Right forelimb (tissue), 1 donor: ENCODE measurements around the gene C2.
"Not testable (repeated sequence)": the region's sequence is repeated elsewhere in the genome, so short reads cannot be mapped to it uniquely, and the experiment has no call there.

ENCODE experiments used
- DNase-seq: peaks from one replicate; pipeline ENCODE4 v3.0.0-alpha.2; 2018

C2 gene

GRCh38 chr6:31930962-31931361, 3.4 kb downstream of the C2 start:
- DNase-seq: no peak

- not testable (repeated sequence) for DNase-seq
Measured at GRCh38 chr6:31932137-31932536, 4.6 kb downstream of the C2 start.

- no peak for DNase-seq
Measured at GRCh38 chr6:31933537-31933936, 6.0 kb downstream of the C2 start.

GRCh38 chr6:31935021-31935420, 7.5 kb downstream of the C2 start:
- no peak for DNase-seq

- no peak for DNase-seq
Measured at GRCh38 chr6:31935823-31936222, 8.3 kb downstream of the C2 start.

- no peak for DNase-seq
Measured at GRCh38 chr6:31940256-31940664, 12.7 kb downstream of the C2 start.

- no peak for DNase-seq
Measured at GRCh38 chr6:31943742-31944141, 16.2 kb downstream of the C2 start.

- DNase-seq: no peak
Measured at GRCh38 chr6:31945154-31945506, 17.6 kb downstream of the C2 start.

- DNase-seq: peak; percentile 60
Measured at GRCh38 chr6:31945507-31946369, 18.2 kb downstream of the C2 start, which contains the start of gene CFB. TSS of gene CFB (plus strand) at chr6:31946095. CDS start at chr6:31946222, 127 bp downstream.

GRCh38 chr6:31946370-31946885, 18.9 kb downstream of the C2 start:
- no peak for DNase-seq

- no peak for DNase-seq
Measured at GRCh38 chr6:31947070-31947675, 19.7 kb downstream of the C2 start.

- no peak for DNase-seq
Measured at GRCh38 chr6:31947864-31948263, 20.3 kb downstream of the C2 start.

- DNase-seq: no peak
Measured at GRCh38 chr6:31948306-31948705, 20.8 kb downstream of the C2 start.

- DNase-seq: no peak
Measured at GRCh38 chr6:31948753-31949413, 21.4 kb downstream of the C2 start.

- no peak for DNase-seq
Measured at GRCh38 chr6:31949926-31950548, 22.5 kb downstream of the C2 start.

GRCh38 chr6:31952140-31952805, 24.8 kb downstream of the C2 start:
- no peak for DNase-seq

GRCh38 chr6:31952890-31953289, 25.4 kb downstream of the C2 start:
- no peak for DNase-seq

GRCh38 chr6:31954511-31954910, 27.0 kb downstream of the C2 start:
- DNase-seq: no peak

- DNase-seq: no peak
Measured at GRCh38 chr6:31956796-31957195, 29.3 kb downstream of the C2 start.

- no peak for DNase-seq
Measured at GRCh38 chr6:31958412-31958740, 30.9 kb downstream of the C2 start.

GRCh38 chr6:31958741-31959739, 31.5 kb downstream of the C2 start, which contains the start of the genes NELFE and SKIC2:
TSS of gene NELFE (minus strand) at chr6:31958971. CDS start at chr6:31958446, 525 bp downstream.
TSS of gene SKIC2 (plus strand) at chr6:31959175. CDS start at chr6:31959193, 18 bp downstream.
- peak; percentile 100 for DNase-seq
